Stomach smooth muscle (tissue), 2 donors: ENCODE results near the gene PRPS2.

Source experiments
- H3K27ac ChIP-seq: one replicate; pipeline ENCODE4 v1.7.0; 2013; ENCODE audit warnings: mild to moderate bottlenecking, low read length, inconsistent platforms
- H3K27me3 ChIP-seq, 2 donors: one replicate each; pipeline ENCODE4 v1.7.0; 2013; ENCODE audit warnings: low read length in 2 of 2; ENCODE audit not compliant: insufficient read depth in 2 of 2, control insufficient read depth in 1 of 2
- H3K36me3 ChIP-seq, 2 donors: one replicate each; pipeline ENCODE4 v1.7.0; 2013; ENCODE audit warnings: low read length in 2 of 2; ENCODE audit not compliant: control insufficient read depth in 2 of 2, insufficient read depth in 2 of 2
- H3K4me1 ChIP-seq: one replicate; pipeline ENCODE4 v1.7.0; 2013; ENCODE audit warnings: low read length; ENCODE audit not compliant: control insufficient read depth, insufficient read depth
- H3K4me3 ChIP-seq, 2 donors: one replicate each; pipeline ENCODE4 v1.7.0; 2013; ENCODE audit warnings: low read length in 2 of 2
- H3K9ac ChIP-seq, 2 donors: one replicate each; pipeline ENCODE4 v1.7.0; 2013; ENCODE audit warnings: low read length in 2 of 2, mild to moderate bottlenecking in 1 of 2
- H3K9me3 ChIP-seq, 2 donors: one replicate each; pipeline ENCODE4 v1.7.0; 2013; ENCODE audit warnings: low read length in 2 of 2; ENCODE audit not compliant: control insufficient read depth in 2 of 2
- donor health status: healthy.
- donor health status: Pancreatic carcinoma.

PRPS2 gene

GRCh38 chrX:12805333-12805732 lies 14.1 kb downstream of the PRPS2 start:
- H3K4me3 ChIP-seq, result no peak overlapping the region
- peaks cover 0 to 3% of the 10 kb centered on the region in 2 donors for H3K36me3 ChIP-seq
- H3K9me3 ChIP-seq, result no peaks in the 10 kb centered on the region

GRCh38 chrX:12811658-12812057 lies 20.4 kb downstream of the PRPS2 start:
- Histone ChIP-seq H3K4me3 (no peak overlapping the region), H3K27me3 (no peaks in the 10 kb centered on the region), H3K36me3 (no peaks in the 10 kb centered on the region), H3K4me1 (no peaks in the 10 kb centered on the region), H3K9ac (no peak overlapping the region), H3K9me3 (no peaks in the 10 kb centered on the region), H3K27ac (no peak overlapping the region)

More at GRCh38 chrX:12805333-12805732, 14.1 kb downstream of the PRPS2 start:
- Histone ChIP-seq H3K27me3 (no peaks in the 10 kb centered on the region), H3K27ac (no peak overlapping the region), H3K4me1 (no peaks in the 10 kb centered on the region), H3K9ac (no peak overlapping the region)

- H3K9me3 ChIP-seq, result no peaks in the 10 kb centered on the region
- H3K4me3 ChIP-seq, result no peak overlapping the region
Observed at GRCh38 chrX:12814420-12814819, 23.2 kb downstream of the PRPS2 start.

GRCh38 chrX:12817528-12817927 lies 26.3 kb downstream of the PRPS2 start:
- H3K9me3 ChIP-seq, result no peaks in the 10 kb centered on the region
- peaks cover 2 to 3% of the 10 kb centered on the region in 2 donors for H3K36me3 ChIP-seq
- peaks cover 2% of the 10 kb centered on the region for H3K4me1 ChIP-seq
- H3K27me3 ChIP-seq, result peaks cover 0 to 4% of the 10 kb centered on the region in 2 donors
- H3K27ac ChIP-seq, result no peak overlapping the region
- H3K9ac ChIP-seq, result no peak overlapping the region
- no peak overlapping the region for H3K4me3 ChIP-seq

More at GRCh38 chrX:12814420-12814819, 23.2 kb downstream of the PRPS2 start:
- no peaks in the 10 kb centered on the region for H3K36me3 ChIP-seq
- H3K27ac ChIP-seq, result no peak overlapping the region
- peaks cover 0 to 4% of the 10 kb centered on the region in 2 donors for H3K27me3 ChIP-seq
- no peaks in the 10 kb centered on the region for H3K4me1 ChIP-seq
- H3K9ac ChIP-seq, result no peak overlapping the region

- Histone ChIP-seq H3K27me3 (peaks cover 0 to 4% of the 10 kb centered on the region in 2 donors), H3K9me3 (no peaks in the 10 kb centered on the region), H3K4me1 (peaks cover 2% of the 10 kb centered on the region), H3K9ac (no peak overlapping the region), H3K27ac (no peak overlapping the region), H3K4me3 (no peak overlapping the region), H3K36me3 (peaks cover 2 to 3% of the 10 kb centered on the region in 2 donors)
Observed at GRCh38 chrX:12819222-12819621, 28.0 kb downstream of the PRPS2 start.

- peaks cover 0 to 4% of the 10 kb centered on the region in 2 donors for H3K27me3 ChIP-seq
- no peak overlapping the region for H3K27ac ChIP-seq
- H3K9ac ChIP-seq, result no peak overlapping the region
- H3K4me3 ChIP-seq, result no peak overlapping the region
- H3K9me3 ChIP-seq, result no peaks in the 10 kb centered on the region
- H3K36me3 ChIP-seq, result peaks cover 2 to 3% of the 10 kb centered on the region in 2 donors
- H3K4me1 ChIP-seq, result peaks cover 2% of the 10 kb centered on the region
Observed at GRCh38 chrX:12820737-12821136, 29.5 kb downstream of the PRPS2 start.

GRCh38 chrX:12824944-12825343 lies 33.7 kb downstream of the PRPS2 start:
- no peak overlapping the region for H3K9ac ChIP-seq
- peaks cover 2% of the 10 kb centered on the region for H3K4me1 ChIP-seq
- peaks cover 2 to 3% of the 10 kb centered on the region in 2 donors for H3K36me3 ChIP-seq
- H3K9me3 ChIP-seq, result no peaks in the 10 kb centered on the region
- H3K4me3 ChIP-seq, result no peak overlapping the region
- H3K27me3 ChIP-seq, result no peaks in the 10 kb centered on the region
- H3K27ac ChIP-seq, result no peak overlapping the region

- H3K9ac ChIP-seq, result no peak overlapping the region
- no peaks in the 10 kb centered on the region for H3K9me3 ChIP-seq
- no peaks in the 10 kb centered on the region for H3K27me3 ChIP-seq
- H3K4me3 ChIP-seq, result no peak overlapping the region
- no peaks in the 10 kb centered on the region for H3K4me1 ChIP-seq
- no peak overlapping the region for H3K27ac ChIP-seq
- peaks cover 2 to 3% of the 10 kb centered on the region in 2 donors for H3K36me3 ChIP-seq
Observed at GRCh38 chrX:12825801-12826200, 34.6 kb downstream of the PRPS2 start.

GRCh38 chrX:12843061-12843667 lies 52.0 kb downstream of the PRPS2 start:
- Histone ChIP-seq H3K4me1 (no peaks in the 10 kb centered on the region), H3K9me3 (no peaks in the 10 kb centered on the region), H3K36me3 (no peaks in the 10 kb centered on the region), H3K27me3 (peaks cover 0 to 3% of the 10 kb centered on the region in 2 donors), H3K9ac (no peak overlapping the region), H3K27ac (no peak overlapping the region), H3K4me3 (no peak overlapping the region)

GRCh38 chrX:12843668-12844279 lies 52.6 kb downstream of the PRPS2 start:
- peak overlapping the region in 1 of 2 donors; percentile 9 for H3K4me3 ChIP-seq
- no peaks in the 10 kb centered on the region for H3K9me3 ChIP-seq
- H3K9ac ChIP-seq, result no peak overlapping the region
- H3K27ac ChIP-seq, result no peak overlapping the region
- peaks cover 0 to 3% of the 10 kb centered on the region in 2 donors for H3K27me3 ChIP-seq
- H3K36me3 ChIP-seq, result no peaks in the 10 kb centered on the region
- H3K4me1 ChIP-seq, result no peaks in the 10 kb centered on the region

GRCh38 chrX:12844319-12844718 lies 53.1 kb downstream of the PRPS2 start:
- H3K27me3 ChIP-seq, result peaks cover 0 to 3% of the 10 kb centered on the region in 2 donors
- H3K36me3 ChIP-seq, result no peaks in the 10 kb centered on the region
- H3K4me1 ChIP-seq, result no peaks in the 10 kb centered on the region
- no peak overlapping the region for H3K4me3 ChIP-seq
- no peak overlapping the region for H3K27ac ChIP-seq
- H3K9ac ChIP-seq, result no peak overlapping the region
- no peaks in the 10 kb centered on the region for H3K9me3 ChIP-seq
